K562 (cell line): ENCODE results near the gene GAB1. TPM values are rescaled to one million over a fixed set of nuclear protein-coding genes. Genes with fewer than 3 reads are reported as not detected.

Experiments
- CREM ChIP-seq: IDR thresholded peaks from 2 replicates; pipeline ENCODE4 v1.6.1; 2014; ENCODE audit warnings: antibody characterized with exemption, low read depth
- FOXM1 ChIP-seq, 2 experiments: fragments of 450-650 bp in 1 of 2; sonication (generic) in 1 of 2; formaldehyde crosslinking in 1 of 2; IDR thresholded peaks; 2 replicates each; pipeline versions ENCODE4 v1.6.1 to v1.9.0; 2017 to 2022; ENCODE audit warnings: low read depth in 2 of 2, mild to moderate bottlenecking in 2 of 2, missing genetic modification reagents in 1 of 2, moderate library complexity in 1 of 2
- JUN ChIP-seq, 2 experiments: sonication (generic) in 1 of 2; formaldehyde crosslinking in 1 of 2; IDR thresholded peaks; 2 replicates each; pipeline versions ENCODE4 v1.6.1 to v1.8.0; 2012 to 2022; ENCODE audit warnings: borderline replicate concordance in 2 of 2, mild to moderate bottlenecking in 2 of 2, improper control_type of control experiment in 1 of 2, low read depth in 1 of 2, low read length in 1 of 2, missing genetic modification reagents in 1 of 2
- KLF13 ChIP-seq: fragments of 450-650 bp; IDR thresholded peaks from 2 replicates; pipeline ENCODE4 v1.6.1; 2016; ENCODE audit warnings: missing genetic modification characterization, low read depth, mild to moderate bottlenecking, missing compliant biosample characterization, moderate library complexity, borderline replicate concordance
- SRF ChIP-seq, 2 experiments: fragments of 250-450, 450-650 bp in 1 of 2; sonication (Bioruptor Pico) in 1 of 2; sonication (generic) in 1 of 2; formaldehyde crosslinking; IDR thresholded peaks; 2 replicates each; pipeline versions ENCODE4 v1.5.0 to v1.5.1; 2020 to 2022; ENCODE audit warnings: mild to moderate bottlenecking in 1 of 2, missing genetic modification reagents in 1 of 2
- TARDBP ChIP-seq: fragments of 450-650 bp; IDR thresholded peaks from 2 replicates; pipeline ENCODE4 v1.6.1; 2016
- YY1 ChIP-seq, 3 experiments: IDR thresholded peaks; 2 replicates each; pipeline ENCODE4 v1.6.1; 2011; ENCODE audit warnings: low read length in 2 of 3, mild to moderate bottlenecking in 2 of 3, moderate library complexity in 2 of 3, borderline replicate concordance in 1 of 3, control low read depth in 1 of 3, low read depth in 1 of 3; ENCODE audit not compliant: insufficient read depth in 3 of 3, insufficient replicate concordance in 2 of 3, control insufficient read depth in 1 of 3, insufficient read length in 1 of 3; ENCODE audit errors: extremely low read depth in 1 of 3
- ZNF253 ChIP-seq: fragments of 250-450 bp; sonication (Bioruptor Pico); conservative IDR thresholded peaks from 2 replicates; pipeline ENCODE4 v1.6.1; 2021; ENCODE audit warnings: mild to moderate bottlenecking
- ZNF384 ChIP-seq: IDR thresholded peaks from 2 replicates; pipeline ENCODE4 v1.6.1; 2012; ENCODE audit warnings: low read depth, low read length, improper control_type of control experiment
- polyA plus RNA-seq, 8 experiments: library from polyadenylated mRNA; depleted of rRNA in 4 of 8; stranded (reverse) in 5 of 8; unstranded in 3 of 8; fragments of >200 nt; fragmentation: Nextera tagmentation in 2 of 8; fragmentation: Illumina TruSeq in 1 of 8; extraction: Ambion mirVana in 2 of 8; extraction: Trizol in 1 of 8; gene quantifications; 2 replicates each; pipeline versions ENCODE4 v1.2.1 to v1.2.3, GENCODE V29; 2011 to 2014; ENCODE audit warnings: inconsistent platforms in 1 of 8, missing spikeins in 1 of 8
- total RNA-seq, 7 experiments: library from RNA; depleted of rRNA in 6 of 7; stranded (reverse); fragments of >200 nt in 6 of 7; fragmentation: Illumina TruSeq in 2 of 7; extraction: Trizol in 2 of 7; gene quantifications; 2 replicates each; pipeline versions ENCODE4 v1.2.1 to v1.2.3, GENCODE V29; 2011 to 2021; ENCODE audit warnings: low replicate concordance in 1 of 7
- TF ChIP-seq, protein P1 (sequence below): fragments of 450-650 bp; IDR thresholded peaks from 2 replicates; pipeline ENCODE4 v1.6.1; 2016; ENCODE audit warnings: antibody characterized with exemption

Gene GAB1
- total and polyA plus RNA-seq, 9 of the 15 experiments (the other 6 are each of a cell fraction or from before 2014, with no cell fraction given): 1.3 to 14.6 (median 7.5) TPM

- TF ChIP-seq, protein P1, sequence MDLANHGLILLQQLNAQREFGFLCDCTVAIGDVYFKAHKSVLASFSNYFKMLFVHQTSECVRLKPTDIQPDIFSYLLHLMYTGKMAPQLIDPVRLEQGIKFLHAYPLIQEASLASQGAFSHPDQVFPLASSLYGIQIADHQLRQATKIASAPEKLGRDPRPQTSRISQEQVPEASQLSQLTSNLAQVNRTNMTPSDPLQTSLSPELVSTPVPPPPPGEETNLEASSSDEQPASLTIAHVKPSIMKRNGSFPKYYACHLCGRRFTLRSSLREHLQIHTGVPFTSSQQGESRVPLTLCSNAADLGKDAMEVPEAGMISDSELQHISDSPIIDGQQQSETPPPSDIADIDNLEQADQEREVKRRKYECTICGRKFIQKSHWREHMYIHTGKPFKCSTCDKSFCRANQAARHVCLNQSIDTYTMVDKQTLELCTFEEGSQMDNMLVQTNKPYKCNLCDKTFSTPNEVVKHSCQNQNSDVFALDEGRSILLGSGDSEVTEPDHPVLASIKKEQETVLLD: no peak
- TF ChIP-seq SRF (CRISPR knock-in tag; IDR thresholded peaks at IDR 0.05) (0 out of 4 replicates have a peak, but pooled peaks of 1 of the 2 experiments have one; percentile 23), FOXM1 (IDR thresholded peaks at IDR 0.05; ENCODE audit: low read depth) (no peak), FOXM1 (CRISPR knock-in tag; IDR thresholded peaks at IDR 0.05; ENCODE audit: low read depth) (0 out of 2 replicates have a peak, but pooled peaks have one; percentile 46), CREM (peak; percentile 85), YY1 (IDR thresholded peaks at IDR 0.05; ENCODE audit: borderline replicate concordance in 1 of 3, control insufficient read depth in 1 of 3, extremely low read depth in 1 of 3, insufficient read depth in 3 of 3, insufficient read length in 1 of 3, insufficient replicate concordance in 2 of 3, low read depth in 1 of 3, low read length in 2 of 3) (no peak), ZNF384 (peak; percentile 94), TARDBP (peak; percentile 74; the same call in 1 of the 2 replicates), ZNF253 (CRISPR knock-in tag) (no peak), JUN (IDR thresholded peaks at IDR 0.05; ENCODE audit: borderline replicate concordance, low read depth, low read length) (peak; percentile 6; the same call in 1 of the 2 replicates), JUN (CRISPR knock-in tag; IDR thresholded peaks at IDR 0.05; ENCODE audit: borderline replicate concordance) (no peak), KLF13 (tag) (no peak)
These were observed 176.3 kb downstream of the GAB1 start (continued) for GRCh38 chr4:143512978-143513313.
